Measurements from ENCODE around the gene PPP2R5C. TPM values are rescaled to one million over a fixed set of nuclear protein-coding genes. Genes with fewer than 3 reads are reported as not detected.

PPP2R5C gene
- total RNA-seq, 4 donors from 2014 or later = 63.3 to 113 (median 75.9) TPM

GRCh38 chr14:101715210-101716076, 46.1 kb upstream of the PPP2R5C start:
- H3K4me3 ChIP-seq = no peak overlapping the region
- no peaks in the 10 kb centered on the region for H3K27me3 ChIP-seq
- H3K4me1 ChIP-seq = no peaks in the 10 kb centered on the region
- 89% methylated on average over 13 to 14 of the region's 14 CpGs for WGBS, 2 donors
- H3K9me3 ChIP-seq = no peaks in the 10 kb centered on the region
- TF ChIP-seq CTCF (IDR thresholded peaks at IDR 0.05) = no peak
- no peak for TF ChIP-seq POLR2A (IDR thresholded peaks at IDR 0.05)
- TF ChIP-seq EP300 (IDR thresholded peaks at IDR 0.05) = no peak
- H3K27ac ChIP-seq = no peak overlapping the region
- no peaks in the 10 kb centered on the region for H3K36me3 ChIP-seq
- DNase-seq (ENCODE audit: low spot score in 2 of 2) = no peak

GRCh38 chr14:101716077-101716950, 45.2 kb upstream of the PPP2R5C start:
- Histone ChIP-seq H3K4me1 (peaks cover 0 to 3% (median 0%) of the 10 kb centered on the region in 4 donors), H3K27me3 (no peaks in the 10 kb centered on the region), H3K9me3 (no peaks in the 10 kb centered on the region), H3K36me3 (no peaks in the 10 kb centered on the region), H3K27ac (no peak overlapping the region), H3K4me3 (no peak overlapping the region)
- WGBS, 2 donors = 84 to 87% methylated on average over 18 to 19 of the region's 19 CpGs
- TF ChIP-seq POLR2A (IDR thresholded peaks at IDR 0.05) (no peak), EP300 (IDR thresholded peaks at IDR 0.05) (no peak), CTCF (IDR thresholded peaks at IDR 0.05) (no peak)
- no peak for DNase-seq (ENCODE audit: low spot score in 2 of 2)

- no peak for TF ChIP-seq EP300 (IDR thresholded peaks at IDR 0.05)
- TF ChIP-seq POLR2A (IDR thresholded peaks at IDR 0.05) = no peak
- TF ChIP-seq CTCF (IDR thresholded peaks at IDR 0.05) = no peak
- no peak overlapping the region for H3K27ac ChIP-seq
- no peaks in the 10 kb centered on the region for H3K9me3 ChIP-seq
- 72 to 74% methylated on average over 17 of the region's 17 CpGs for WGBS, 2 donors
- DNase-seq (ENCODE audit: low spot score in 2 of 2) = no peak
- no peak overlapping the region for H3K4me3 ChIP-seq
- no peaks in the 10 kb centered on the region for H3K27me3 ChIP-seq
- no peaks in the 10 kb centered on the region for H3K36me3 ChIP-seq
- peaks cover 0 to 8% (median 0%) of the 10 kb centered on the region in 4 donors for H3K4me1 ChIP-seq
These were observed 44.4 kb upstream of the PPP2R5C start for GRCh38 chr14:101716956-101717662.

GRCh38 chr14:101717663-101718490, 43.6 kb upstream of the PPP2R5C start:
- 87% methylated on average over 19 of the region's 19 CpGs for WGBS, 2 donors
- no peak for TF ChIP-seq CTCF (IDR thresholded peaks at IDR 0.05)
- no peak for TF ChIP-seq EP300 (IDR thresholded peaks at IDR 0.05)
- no peak for TF ChIP-seq POLR2A (IDR thresholded peaks at IDR 0.05)
- H3K9me3 ChIP-seq = no peaks in the 10 kb centered on the region
- no peak overlapping the region for H3K27ac ChIP-seq
- no peak for DNase-seq (ENCODE audit: low spot score in 2 of 2)
- no peaks in the 10 kb centered on the region for H3K27me3 ChIP-seq
- no peaks in the 10 kb centered on the region for H3K36me3 ChIP-seq
- peaks cover 0 to 8% (median 0%) of the 10 kb centered on the region in 4 donors for H3K4me1 ChIP-seq
- no peak overlapping the region for H3K4me3 ChIP-seq

Measured in tibial nerve (tissue), 4 donors.